ENCODE results near the gene CCR2.

- no peak for TF ChIP-seq POLR2A (IDR thresholded peaks at IDR 0.05)
- no peak for TF ChIP-seq CTCF (IDR thresholded peaks at IDR 0.05 in 8 of 11, conservative IDR thresholded peaks at IDR 0.05 in 3 of 11)
- no peak for TF ChIP-seq POLR2AphosphoS5 (IDR thresholded peaks at IDR 0.05)
Measured at GRCh38 chr3:46365041-46365440, 11.1 kb downstream of the CCR2 start.
